ENCODE results near the gene SIRT6. TPM values are rescaled to one million over a fixed set of nuclear protein-coding genes. Genes with fewer than 3 reads are reported as not detected.

SIRT6 gene
- total and polyA plus RNA-seq, 9 of the 15 experiments (the other 6 are each of a cell fraction or from before 2014, with no cell fraction given): 1.4 to 41.1 (median 10.2) TPM

- TF ChIP-seq, protein P1, sequence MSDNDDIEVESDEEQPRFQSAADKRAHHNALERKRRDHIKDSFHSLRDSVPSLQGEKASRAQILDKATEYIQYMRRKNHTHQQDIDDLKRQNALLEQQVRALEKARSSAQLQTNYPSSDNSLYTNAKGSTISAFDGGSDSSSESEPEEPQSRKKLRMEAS (CRISPR knock-in tag; IDR thresholded peaks at IDR 0.05): peak; percentile 58
- TF ChIP-seq E2F8 (IDR thresholded peaks at IDR 0.05; ENCODE audit: low read depth, partially characterized antibody) (no peak), RBM25 (IDR thresholded peaks at IDR 0.05; ENCODE audit: low read depth, low read length, severe bottlenecking) (peak; percentile 3), MNT (conservative IDR thresholded peaks at IDR 0.05) (peak; percentile 42 to 74; a peak in 3 of 4 replicates), ZFX (CRISPR knock-in tag; IDR thresholded peaks at IDR 0.05) (no peak), NCOR1 (IDR thresholded peaks at IDR 0.05) (peak; percentile 43; the same call in 1 of the 2 replicates), SIN3A (IDR thresholded peaks at IDR 0.05; ENCODE audit: borderline replicate concordance in 2 of 2, control insufficient read depth in 1 of 2, low read depth in 2 of 2, low read length in 2 of 2) (peak; percentile 69 to 78; a peak in 2 of 4 replicates), E2F6 (IDR thresholded peaks at IDR 0.05; ENCODE audit: borderline replicate concordance in 1 of 2, extremely low read depth in 1 of 2, insufficient read depth in 1 of 2, insufficient read length in 1 of 2, low read depth in 1 of 2, low read length in 1 of 2, poor library complexity in 1 of 2, severe bottlenecking in 1 of 2) (peak in 1 of 2 experiments; percentile 27), MXI1 (IDR thresholded peaks at IDR 0.05; ENCODE audit: low read depth, low read length) (peak; percentile 63; the same call in 1 of the 2 replicates), SRSF7 (optimal IDR thresholded peaks at IDR 0.05; ENCODE audit: low read depth, low read length) (no peak), PML (IDR thresholded peaks at IDR 0.05; ENCODE audit: low read length) (no peak), OTX1 (CRISPR knock-in tag; IDR thresholded peaks at IDR 0.05) (no peak), RBM14 (IDR thresholded peaks at IDR 0.05; ENCODE audit: borderline replicate concordance, insufficient read depth, low read depth, low read length) (no peak), CHD4 (IDR thresholded peaks at IDR 0.05; ENCODE audit: insufficient read depth, insufficient replicate concordance, low read depth, low read length, poor library complexity, severe bottlenecking) (no peak), PCBP2 (IDR thresholded peaks at IDR 0.05; ENCODE audit: low read depth, low read length, poor library complexity, severe bottlenecking) (no peak), ZNF354B (CRISPR knock-in tag; IDR thresholded peaks at IDR 0.05) (no peak), SNIP1 (IDR thresholded peaks at IDR 0.05; ENCODE audit: low read depth) (no peak)
- TF ChIP-seq, protein P2, sequence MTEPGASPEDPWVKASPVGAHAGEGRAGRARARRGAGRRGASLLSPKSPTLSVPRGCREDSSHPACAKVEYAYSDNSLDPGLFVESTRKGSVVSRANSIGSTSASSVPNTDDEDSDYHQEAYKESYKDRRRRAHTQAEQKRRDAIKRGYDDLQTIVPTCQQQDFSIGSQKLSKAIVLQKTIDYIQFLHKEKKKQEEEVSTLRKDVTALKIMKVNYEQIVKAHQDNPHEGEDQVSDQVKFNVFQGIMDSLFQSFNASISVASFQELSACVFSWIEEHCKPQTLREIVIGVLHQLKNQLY (CRISPR knock-in tag; conservative IDR thresholded peaks at IDR 0.05): no peak
Measured at GRCh38 chr19:4181053-4181508, 1.3 kb downstream of the SIRT6 start (continued).

Data from K562 (cell line).